ENCODE data around the gene TACR1.

The TACR1 gene

GRCh38 chr2:75041731-75042600, 157.4 kb downstream of the TACR1 start:
- Histone ChIP-seq H3K27ac (peak overlapping the region; percentile 7 to 30), H3K4me3 (no peak overlapping the region)
- TF ChIP-seq CTCF (IDR thresholded peaks at IDR 0.05): no peak
- no peak for DNase-seq (ENCODE audit: low spot score)

- H3K4me3 ChIP-seq: no peak overlapping the region
- TF ChIP-seq CTCF (IDR thresholded peaks at IDR 0.05): no peak
- no peak for DNase-seq (ENCODE audit: low spot score)
- no peak overlapping the region for H3K27ac ChIP-seq
Measured at GRCh38 chr2:75041226-75041625, 158.1 kb downstream of the TACR1 start.

- no peak overlapping the region for H3K4me3 ChIP-seq
- DNase-seq (ENCODE audit: low spot score): no peak
- no peak for TF ChIP-seq CTCF (IDR thresholded peaks at IDR 0.05)
- H3K27ac ChIP-seq: no peak overlapping the region
Measured at GRCh38 chr2:75035444-75036353, 163.6 kb downstream of the TACR1 start.

GRCh38 chr2:75033516-75033915, 165.8 kb downstream of the TACR1 start:
- DNase-seq (ENCODE audit: low spot score): no peak
- H3K4me3 ChIP-seq: no peak overlapping the region
- H3K27ac ChIP-seq: no peak overlapping the region
- no peak for TF ChIP-seq CTCF (IDR thresholded peaks at IDR 0.05)

GRCh38 chr2:75031906-75032803, 167.2 kb downstream of the TACR1 start:
- Histone ChIP-seq H3K4me3 (no peak overlapping the region), H3K27ac (no peak overlapping the region)
- no peak for DNase-seq (ENCODE audit: low spot score)
- no peak for TF ChIP-seq CTCF (IDR thresholded peaks at IDR 0.05)

- H3K27ac ChIP-seq: no peak overlapping the region
- TF ChIP-seq CTCF (IDR thresholded peaks at IDR 0.05): no peak
- H3K4me3 ChIP-seq: no peak overlapping the region
- DNase-seq (ENCODE audit: low spot score): no peak
Measured at GRCh38 chr2:75031171-75031570, 168.1 kb downstream of the TACR1 start.
